H1 (cell line): ENCODE measurements around the gene TOR4A. TPM values are rescaled to one million over a fixed set of nuclear protein-coding genes. Genes with fewer than 3 reads are reported as not detected.

Source experiments
- BACH1 ChIP-seq: IDR thresholded peaks from 2 replicates; pipeline ENCODE4 v1.6.1; 2012; ENCODE audit warnings: low read length, improper control_type of control experiment
- CHD1 ChIP-seq: IDR thresholded peaks from 2 replicates; pipeline ENCODE4 v1.6.1; 2012; ENCODE audit warnings: low read depth, low read length, improper control_type of control experiment
- EZH2 ChIP-seq: fragments of 200-600 bp; sonication (generic); IDR thresholded peaks from 2 replicates; pipeline ENCODE4 v1.7.1; 2012; ENCODE audit warnings: low read depth, mild to moderate bottlenecking, moderate library complexity, low read length, inconsistent platforms; ENCODE audit not compliant: severe bottlenecking
- POLR2A ChIP-seq, 2 experiments: IDR thresholded peaks; 1 replicate in 1 of 2; 2 replicates in 1 of 2; pipeline ENCODE4 v1.6.1; 2011; ENCODE audit warnings: low read depth in 2 of 2, low read length in 2 of 2, mild to moderate bottlenecking in 2 of 2; ENCODE audit errors: control extremely low read depth in 1 of 2
- SIN3A ChIP-seq, 2 experiments: IDR thresholded peaks in 1 of 2; conservative IDR thresholded peaks in 1 of 2; 2 replicates each; pipeline ENCODE4 v1.6.1; 2011 to 2012; ENCODE audit warnings: low read length in 2 of 2, improper control_type of control experiment in 1 of 2, low read depth in 1 of 2, mild to moderate bottlenecking in 1 of 2
- SIRT6 ChIP-seq: IDR thresholded peaks from one replicate; pipeline ENCODE4 v1.7.1; 2012; ENCODE audit warnings: low read length, inconsistent platforms
- TAF7 ChIP-seq: optimal IDR thresholded peaks from 2 replicates; pipeline ENCODE3; 2011; ENCODE audit warnings: low read depth, mild to moderate bottlenecking, inconsistent platforms, low read length, moderate library complexity, borderline replicate concordance
- polyA plus RNA-seq, 7 experiments: library from polyadenylated mRNA; depleted of rRNA in 3 of 7; stranded (reverse) in 5 of 7; unstranded in 2 of 7; fragments of >200 nt in 5 of 7; fragments of 200-250 nt in 2 of 7; gene quantifications; 1 replicate in 5 of 7; 2 replicates in 1 of 7; 4 replicates in 1 of 7; pipeline versions ENCODE4 v1.2.1 to v1.2.3, GENCODE V29; 2011 to 2013; ENCODE audit warnings: missing spikeins in 2 of 7, mixed read lengths in 2 of 7
- total RNA-seq: library from RNA; stranded (reverse); fragmentation: NEBNext Ultra II Directional; extraction: Animal tissue kit (Norgen Biotek cat#: 25700); gene quantifications from 2 replicates; pipeline ENCODE4 v1.2.1, GENCODE V29; 2021
- TF ChIP-seq, protein P1 (sequence below): IDR thresholded peaks from 2 replicates; pipeline ENCODE4 v1.6.1; 2012; ENCODE audit warnings: low read length, inconsistent platforms
- TF ChIP-seq, protein P2 (sequence below): IDR thresholded peaks from 2 replicates; pipeline ENCODE4 v1.6.1; 2012; ENCODE audit warnings: inconsistent platforms

TOR4A gene
- total and polyA plus RNA-seq, 2 of the 8 experiments (the other 6 are each of a cell fraction or from before 2014, with no cell fraction given), result 8.4 to 9.3 TPM

DNA sequence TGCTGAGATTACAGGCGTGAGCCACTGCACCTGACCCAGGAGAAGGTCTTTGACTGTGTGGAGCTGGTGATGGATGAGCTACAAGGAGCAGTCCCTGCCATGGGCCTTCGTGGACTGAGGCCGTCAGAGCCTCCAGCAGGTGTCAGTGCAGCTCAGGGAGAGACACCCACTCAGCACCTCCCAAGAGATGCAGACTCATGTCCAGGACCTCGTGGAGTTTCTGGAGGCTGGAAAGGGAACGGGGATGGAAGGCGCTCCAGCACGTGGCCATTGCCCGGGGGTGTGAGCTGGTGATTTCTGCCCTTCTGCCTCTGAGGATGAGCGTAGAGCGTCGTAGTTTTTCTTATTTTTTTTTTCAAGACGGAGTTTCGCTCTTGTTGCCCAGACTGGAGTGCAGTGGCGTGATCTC lies 9.5 kb downstream of the TOR4A start (continued):
- TF ChIP-seq SIN3A (conservative IDR thresholded peaks at IDR 0.05 in 1 of 2, IDR thresholded peaks at IDR 0.05 in 1 of 2; ENCODE audit: low read depth in 1 of 2, low read length in 2 of 2) (0 out of 4 replicates have a peak, but pooled peaks of 1 of the 2 experiments have one; percentile 43), BACH1 (peak; percentile 85), TAF7 (no peak), CHD1 (no peak), POLR2A (IDR thresholded peaks at IDR 0.05; ENCODE audit: control extremely low read depth in 1 of 2, low read depth in 2 of 2, low read length in 2 of 2) (no peak), SIRT6 (no peak), EZH2 (no peak)
- TF ChIP-seq, protein P1, sequence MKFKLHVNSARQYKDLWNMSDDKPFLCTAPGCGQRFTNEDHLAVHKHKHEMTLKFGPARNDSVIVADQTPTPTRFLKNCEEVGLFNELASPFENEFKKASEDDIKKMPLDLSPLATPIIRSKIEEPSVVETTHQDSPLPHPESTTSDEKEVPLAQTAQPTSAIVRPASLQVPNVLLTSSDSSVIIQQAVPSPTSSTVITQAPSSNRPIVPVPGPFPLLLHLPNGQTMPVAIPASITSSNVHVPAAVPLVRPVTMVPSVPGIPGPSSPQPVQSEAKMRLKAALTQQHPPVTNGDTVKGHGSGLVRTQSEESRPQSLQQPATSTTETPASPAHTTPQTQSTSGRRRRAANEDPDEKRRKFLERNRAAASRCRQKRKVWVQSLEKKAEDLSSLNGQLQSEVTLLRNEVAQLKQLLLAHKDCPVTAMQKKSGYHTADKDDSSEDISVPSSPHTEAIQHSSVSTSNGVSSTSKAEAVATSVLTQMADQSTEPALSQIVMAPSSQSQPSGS, result no peak
- TF ChIP-seq, protein P2, sequence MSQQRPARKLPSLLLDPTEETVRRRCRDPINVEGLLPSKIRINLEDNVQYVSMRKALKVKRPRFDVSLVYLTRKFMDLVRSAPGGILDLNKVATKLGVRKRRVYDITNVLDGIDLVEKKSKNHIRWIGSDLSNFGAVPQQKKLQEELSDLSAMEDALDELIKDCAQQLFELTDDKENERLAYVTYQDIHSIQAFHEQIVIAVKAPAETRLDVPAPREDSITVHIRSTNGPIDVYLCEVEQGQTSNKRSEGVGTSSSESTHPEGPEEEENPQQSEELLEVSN, result peak; percentile 81
